HL-60/S4 (cell line): ENCODE results near the gene HTRA3.

Source experiments
- in situ Hi-C: fragments of 300-500 bp; cut with MboI; formaldehyde crosslinking; loops from 2 replicates; pipeline ENCODE4 v1.14.3; 2022; ENCODE audit warnings: low sequenced_read_pairs

HTRA3 gene

GRCh38 chr4:8245884-8246833 is 23.4 kb upstream of the HTRA3 start:
- in situ Hi-C loops: no loop called here

- in situ Hi-C loops: no loop called here
Observed at GRCh38 chr4:8247047-8247930, 22.3 kb upstream of the HTRA3 start.

DNA sequence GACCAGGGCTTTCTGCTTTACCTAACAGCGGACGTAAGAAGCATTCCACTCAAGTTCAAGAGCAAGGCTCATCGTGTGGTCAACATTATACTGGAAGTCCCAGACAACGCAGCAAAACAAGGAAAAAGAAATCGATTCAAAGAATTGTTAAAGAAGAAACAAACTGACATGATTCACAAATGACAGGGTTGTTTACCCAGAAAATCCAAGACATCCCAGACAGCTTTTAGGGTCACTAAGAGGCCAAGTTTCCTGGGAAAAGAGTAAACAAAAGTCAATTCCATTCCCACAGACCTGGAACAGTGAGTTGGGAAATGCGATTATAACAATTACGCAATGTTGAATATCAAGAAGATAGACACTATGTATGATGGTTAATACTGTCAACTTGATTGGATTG is 21.5 kb upstream of the HTRA3 start:
- in situ Hi-C loops: no loop called here

- in situ Hi-C loops: no loop called here
Observed at GRCh38 chr4:8250227-8250626, 19.3 kb upstream of the HTRA3 start.

DNA sequence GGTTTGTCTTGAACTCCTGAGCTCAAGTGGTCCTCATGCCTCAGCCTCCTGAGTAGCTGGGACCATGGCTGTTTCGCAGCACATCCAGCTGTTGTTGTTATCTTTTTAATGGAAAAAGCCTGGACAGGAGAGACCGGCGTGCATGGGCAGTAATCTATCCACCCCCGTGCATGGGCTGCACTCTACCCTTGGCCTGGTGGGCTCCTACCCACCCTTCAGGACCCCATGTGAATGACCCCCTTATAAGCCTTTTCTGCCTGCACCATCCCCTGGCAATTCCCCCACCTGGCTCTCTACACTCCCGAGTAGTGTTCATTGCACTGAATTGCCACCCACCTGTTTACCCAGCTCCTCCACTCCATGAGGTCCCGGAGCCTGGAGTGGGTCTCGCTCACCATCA is 18.9 kb upstream of the HTRA3 start:
- in situ Hi-C loops: no loop called here

DNA sequence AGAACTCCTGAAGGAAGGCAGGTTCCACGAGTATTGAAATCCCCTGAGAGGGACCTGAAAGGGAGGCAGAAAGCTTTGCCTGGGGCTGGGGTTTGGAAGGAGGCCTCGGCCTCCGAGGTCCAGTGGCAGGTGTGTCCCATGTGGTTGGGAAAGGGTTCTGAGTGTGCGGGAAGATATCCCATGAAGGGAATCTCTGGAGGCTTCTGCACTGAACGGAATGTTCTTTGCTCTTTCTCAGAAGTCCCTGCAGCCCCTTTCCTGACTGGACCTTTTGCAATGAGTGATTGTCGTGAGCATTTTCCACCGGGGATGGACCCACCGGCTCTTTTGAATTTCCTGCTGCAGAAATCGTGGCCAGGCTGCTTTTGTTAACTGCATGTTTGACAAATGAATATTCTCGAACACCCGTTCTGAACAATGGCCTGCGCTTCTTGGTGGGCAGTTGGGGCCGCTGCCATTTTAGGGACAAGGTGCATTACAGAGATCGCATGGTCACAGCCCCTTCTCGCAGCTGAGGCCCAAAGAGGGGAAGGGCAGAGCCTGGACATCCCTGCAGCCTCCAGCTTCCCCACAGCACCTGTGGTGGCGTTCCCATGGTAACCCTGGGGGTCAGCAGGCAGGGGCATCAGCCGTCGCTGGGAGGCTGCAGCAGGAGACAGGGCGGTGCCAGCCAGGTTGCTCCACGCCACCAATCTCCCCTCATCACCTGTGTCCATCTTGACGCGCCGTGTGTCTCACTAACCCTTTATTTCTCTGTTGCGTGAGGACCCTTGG is 18.3 kb upstream of the HTRA3 start:
- in situ Hi-C loops: no loop called here

DNA sequence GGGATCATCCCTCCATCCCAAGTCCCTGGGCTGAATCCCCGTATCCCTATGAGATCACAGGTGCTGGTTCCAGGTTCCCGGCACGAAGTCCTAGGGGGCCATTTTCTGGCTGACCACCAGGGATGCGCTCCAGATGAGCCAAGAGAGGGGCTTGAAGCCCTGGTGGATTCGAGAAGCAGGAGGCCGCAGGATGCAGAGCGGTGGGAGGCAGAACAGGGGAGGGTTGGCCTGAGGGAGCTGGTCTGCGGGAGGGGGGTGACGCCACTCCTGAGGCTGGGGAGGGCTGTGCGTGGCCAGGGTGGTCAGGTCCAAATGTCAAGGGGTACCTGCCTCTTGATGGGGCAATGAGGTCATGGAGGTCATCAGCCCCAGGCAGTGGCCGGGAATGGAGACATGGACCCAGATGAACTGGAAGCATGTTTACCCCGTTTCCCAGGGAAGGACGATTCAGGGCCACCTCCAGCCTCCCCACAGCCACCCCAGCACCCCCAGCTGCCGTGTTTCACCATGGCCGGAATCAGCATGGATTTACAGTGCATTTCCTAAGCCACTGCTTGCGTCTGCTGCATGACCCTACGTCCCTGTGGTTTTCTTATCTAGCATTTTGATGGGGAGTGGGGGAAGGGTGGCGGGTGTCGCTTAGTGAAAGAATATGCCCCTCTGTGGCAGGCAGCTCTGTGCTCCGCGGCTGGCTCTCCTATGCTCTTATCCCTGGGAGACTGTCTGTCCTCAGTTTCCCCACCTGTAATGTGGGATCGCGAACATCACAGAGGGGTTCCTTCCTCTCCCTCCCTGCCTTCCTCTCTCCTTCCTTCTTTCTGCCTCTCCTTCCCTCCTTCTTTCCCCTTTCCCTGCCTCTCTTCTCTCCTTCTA is 17.0 kb upstream of the HTRA3 start:
- in situ Hi-C loops: no loop called here

DNA sequence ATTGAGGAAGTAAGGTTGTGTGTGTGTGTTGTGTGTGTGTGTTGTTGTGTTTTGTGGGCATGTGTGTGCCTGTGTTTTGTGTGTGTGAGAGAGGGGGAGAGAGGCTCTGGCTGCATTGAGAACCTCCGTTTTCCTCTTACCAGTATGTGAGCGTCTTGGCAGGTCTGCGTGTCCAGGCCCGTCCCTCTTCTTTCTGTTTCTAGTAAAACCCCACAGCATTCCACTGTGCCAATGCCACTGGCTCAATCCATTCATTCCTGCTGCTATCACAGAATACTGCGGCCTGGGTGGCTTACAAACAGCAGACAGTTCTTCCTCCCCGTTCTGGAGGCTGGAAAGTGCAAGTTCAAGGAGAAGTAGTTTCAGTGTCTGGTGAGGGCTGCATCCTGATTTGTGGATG is 15.5 kb upstream of the HTRA3 start:
- in situ Hi-C loops: no loop called here

- in situ Hi-C loops: no loop called here
Observed at GRCh38 chr4:8255698-8256441, 13.7 kb upstream of the HTRA3 start.

DNA sequence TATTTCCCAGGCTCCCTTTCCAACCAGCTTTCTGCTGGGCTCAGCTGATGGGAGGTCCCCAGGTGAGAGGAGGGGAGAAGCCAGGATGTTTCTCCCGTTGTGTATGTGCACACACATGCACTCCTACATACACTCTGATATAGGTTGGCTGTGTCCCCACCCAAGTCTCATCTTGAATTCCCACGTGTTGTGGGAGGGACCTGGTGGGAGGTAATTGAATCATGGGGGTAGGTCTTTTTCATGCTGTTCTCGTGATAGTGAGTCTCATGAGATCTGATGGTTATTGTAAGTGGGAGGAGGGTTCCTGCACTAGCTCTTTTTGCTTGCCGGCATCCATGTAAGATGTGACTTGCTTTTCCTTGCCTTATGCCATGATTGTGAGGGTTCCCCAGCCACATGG is 11.7 kb upstream of the HTRA3 start:
- in situ Hi-C loops: no loop called here

DNA sequence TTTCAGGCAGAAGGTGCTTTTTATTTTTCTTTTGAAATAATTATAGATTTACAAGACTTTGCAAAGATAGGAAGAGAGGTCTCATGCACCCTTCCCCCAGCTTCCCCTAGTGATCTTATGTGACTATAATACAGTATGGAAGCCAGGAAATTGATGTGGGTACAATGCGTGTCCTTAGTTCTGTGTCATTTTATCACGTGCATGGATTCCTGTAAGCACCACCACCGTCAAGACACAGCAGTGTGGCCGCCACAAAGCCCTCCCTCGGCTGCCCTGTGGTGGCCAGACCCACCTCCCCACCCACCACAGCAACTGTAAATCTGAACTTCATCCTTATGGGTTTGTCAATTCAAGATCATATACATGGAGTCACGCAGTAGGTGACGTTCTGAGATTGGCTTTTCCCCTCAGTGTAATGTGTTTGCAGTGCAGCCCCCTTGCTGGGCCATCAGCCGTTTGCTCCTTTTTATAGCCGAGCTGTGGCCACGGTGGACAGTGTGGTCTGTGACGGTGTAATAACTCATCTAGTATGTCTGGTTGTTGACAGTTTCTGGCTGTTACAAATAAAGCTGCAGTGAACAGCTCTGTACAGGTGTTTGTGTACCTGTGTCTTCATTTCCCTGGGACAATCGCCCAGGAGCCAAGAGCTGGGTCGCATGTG is 10.9 kb upstream of the HTRA3 start:
- in situ Hi-C loops: no loop called here

GRCh38 chr4:8259743-8260430 is 9.7 kb upstream of the HTRA3 start:
- in situ Hi-C loops: no loop called here

GRCh38 chr4:8260656-8261111 is 8.9 kb upstream of the HTRA3 start:
- in situ Hi-C loops: no loop called here

- in situ Hi-C loops: no loop called here
Observed at GRCh38 chr4:8261851-8262535, 7.6 kb upstream of the HTRA3 start.

DNA sequence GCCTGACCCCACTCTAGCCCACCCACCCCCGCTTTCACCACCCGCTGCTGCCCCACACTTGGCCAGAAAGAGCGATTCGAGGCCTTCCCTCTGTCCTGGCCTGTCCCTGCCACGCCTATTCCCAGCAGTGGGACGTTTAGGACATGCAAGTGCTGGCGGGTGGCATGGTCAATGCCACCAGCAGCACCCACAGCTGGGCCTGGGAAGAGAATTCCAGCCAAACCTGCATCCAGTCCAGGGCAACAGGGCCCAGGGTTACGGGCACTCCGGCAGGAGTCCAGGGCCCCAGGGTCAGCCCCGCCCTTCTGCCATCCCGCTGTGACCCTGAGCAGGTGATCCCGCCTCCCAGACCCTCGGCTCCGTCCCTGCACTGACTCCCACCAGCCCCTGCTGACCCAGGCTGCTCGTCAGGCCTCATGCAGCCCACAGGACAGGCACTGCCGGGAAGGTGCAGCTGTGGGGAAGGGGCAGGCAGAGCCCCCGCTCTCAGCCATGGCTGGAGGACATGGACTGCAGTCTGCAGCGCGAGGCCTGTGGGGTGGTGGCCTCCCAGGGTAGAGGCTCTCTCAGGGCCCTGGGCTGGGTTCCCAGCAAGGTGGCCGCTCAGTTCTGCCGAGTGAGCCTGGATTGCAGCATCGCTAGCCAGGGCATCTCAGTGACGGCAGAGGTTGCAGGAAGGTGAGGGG is 6.8 kb upstream of the HTRA3 start:
- in situ Hi-C loops: no loop called here

GRCh38 chr4:8263397-8263796 is 6.2 kb upstream of the HTRA3 start:
- in situ Hi-C loops: no loop called here

- in situ Hi-C loops: no loop called here
Observed at GRCh38 chr4:8264106-8264505, 5.4 kb upstream of the HTRA3 start.
